ENCODE results near the gene INSC.

DNA sequence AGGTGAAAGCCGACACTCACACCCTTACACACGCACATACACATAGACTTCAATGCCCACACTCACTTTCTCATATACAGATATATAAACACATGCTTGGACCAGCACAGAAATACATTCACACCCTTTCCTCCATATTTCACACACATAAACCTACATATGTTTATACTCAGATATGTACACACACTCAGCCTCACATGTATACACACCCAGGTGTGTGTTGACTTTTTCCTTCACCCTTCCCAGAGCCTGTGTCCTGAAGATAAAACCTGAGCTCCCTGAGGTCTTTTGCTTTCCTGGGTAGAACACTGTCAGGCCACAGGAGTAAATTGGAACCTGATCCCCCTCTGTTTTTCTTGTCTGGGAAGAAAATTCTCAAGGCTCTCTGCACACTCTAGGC lies 62.8 kb downstream of the INSC start:
- no peak for TF ChIP-seq POLR2A (IDR thresholded peaks at IDR 0.05)
- TF ChIP-seq, protein P1, sequence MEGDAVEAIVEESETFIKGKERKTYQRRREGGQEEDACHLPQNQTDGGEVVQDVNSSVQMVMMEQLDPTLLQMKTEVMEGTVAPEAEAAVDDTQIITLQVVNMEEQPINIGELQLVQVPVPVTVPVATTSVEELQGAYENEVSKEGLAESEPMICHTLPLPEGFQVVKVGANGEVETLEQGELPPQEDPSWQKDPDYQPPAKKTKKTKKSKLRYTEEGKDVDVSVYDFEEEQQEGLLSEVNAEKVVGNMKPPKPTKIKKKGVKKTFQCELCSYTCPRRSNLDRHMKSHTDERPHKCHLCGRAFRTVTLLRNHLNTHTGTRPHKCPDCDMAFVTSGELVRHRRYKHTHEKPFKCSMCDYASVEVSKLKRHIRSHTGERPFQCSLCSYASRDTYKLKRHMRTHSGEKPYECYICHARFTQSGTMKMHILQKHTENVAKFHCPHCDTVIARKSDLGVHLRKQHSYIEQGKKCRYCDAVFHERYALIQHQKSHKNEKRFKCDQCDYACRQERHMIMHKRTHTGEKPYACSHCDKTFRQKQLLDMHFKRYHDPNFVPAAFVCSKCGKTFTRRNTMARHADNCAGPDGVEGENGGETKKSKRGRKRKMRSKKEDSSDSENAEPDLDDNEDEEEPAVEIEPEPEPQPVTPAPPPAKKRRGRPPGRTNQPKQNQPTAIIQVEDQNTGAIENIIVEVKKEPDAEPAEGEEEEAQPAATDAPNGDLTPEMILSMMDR (IDR thresholded peaks at IDR 0.05 in 4 of 5, conservative IDR thresholded peaks at IDR 0.05 in 1 of 5) = no peak
